ENCODE results near the gene CEP250.
A peak's percentile ranks its signal among the peaks of the same experiment; 100 is the strongest.
"Not testable (repeated sequence)": the region's sequence is repeated elsewhere in the genome, so short reads cannot be mapped to it uniquely, and the experiment has no call there.

The CEP250 gene

GRCh38 chr20:35497320-35497719 is 41.9 kb downstream of the CEP250 start:
- no peak for DNase-seq

- no peak for DNase-seq
Observed at GRCh38 chr20:35497780-35498189, 42.4 kb downstream of the CEP250 start.

- DNase-seq: no peak
Observed at GRCh38 chr20:35499271-35499670, 43.9 kb downstream of the CEP250 start.

- DNase-seq: no peak
Observed at GRCh38 chr20:35502352-35502751, 47.0 kb downstream of the CEP250 start.

- no peak for DNase-seq
Observed at GRCh38 chr20:35503281-35503680, 47.9 kb downstream of the CEP250 start.

GRCh38 chr20:35503841-35504561 is 48.6 kb downstream of the CEP250 start:
- DNase-seq: no peak

- DNase-seq: no peak
Observed at GRCh38 chr20:35504751-35505150, 49.4 kb downstream of the CEP250 start.

- DNase-seq: no peak
Observed at GRCh38 chr20:35506179-35506578, 50.8 kb downstream of the CEP250 start.

- no peak for DNase-seq
Observed at GRCh38 chr20:35506872-35507638, 51.7 kb downstream of the CEP250 start.

- no peak for DNase-seq
Observed at GRCh38 chr20:35508493-35509218, 53.3 kb downstream of the CEP250 start.

- no peak for DNase-seq
Observed at GRCh38 chr20:35510951-35511735, 55.7 kb downstream of the CEP250 start.

GRCh38 chr20:35511814-35512420 is 56.5 kb downstream of the CEP250 start:
- DNase-seq: no peak

GRCh38 chr20:35514371-35514932 is 59.1 kb downstream of the CEP250 start:
- no peak for DNase-seq

- DNase-seq: no peak
Observed at GRCh38 chr20:35515341-35515740, 59.9 kb downstream of the CEP250 start.

- no peak for DNase-seq
Observed at GRCh38 chr20:35515949-35516645, 60.7 kb downstream of the CEP250 start.

- no peak for DNase-seq
Observed at GRCh38 chr20:35517125-35517524, 61.7 kb downstream of the CEP250 start.

GRCh38 chr20:35517767-35518166 is 62.4 kb downstream of the CEP250 start:
- not testable (repeated sequence) for DNase-seq

- DNase-seq: no peak
Observed at GRCh38 chr20:35518955-35519354, 63.6 kb downstream of the CEP250 start.

GRCh38 chr20:35523298-35523888 is 68.0 kb downstream of the CEP250 start:
- DNase-seq: peak; percentile 29

GRCh38 chr20:35525639-35526038 is 70.2 kb downstream of the CEP250 start:
- DNase-seq: no peak
